Neural progenitor cell (in vitro differentiated cells): Measurements from ENCODE around the gene PDCL2. TPM values are rescaled to one million over a fixed set of nuclear protein-coding genes. Genes with fewer than 3 reads are reported as not detected.
A peak's percentile ranks its signal among the peaks of the same experiment; 100 is the strongest.

Experiments used
- DNase-seq: peaks from one replicate; pipeline ENCODE4 v3.0.0-alpha.2; 2016; ENCODE audit warnings: low spot score
- H2AFZ ChIP-seq: fragments of 200-600 bp; sonication (generic); replicated peaks from 2 replicates; pipeline ENCODE4 v1.6.1; 2016; ENCODE audit warnings: antibody characterized with exemption
- H3F3A ChIP-seq: fragments of 200-600 bp; sonication (generic); 2 replicates; pipeline ENCODE4 v1.6.1; 2016; ENCODE audit warnings: antibody characterized with exemption, low read depth
- H3K27ac ChIP-seq: fragments of 200-600 bp; sonication (generic); 2 replicates; pipeline ENCODE4 v1.5.1; 2016; ENCODE audit warnings: mild to moderate bottlenecking
- H3K27me3 ChIP-seq: fragments of 200-600 bp; sonication (generic); 2 replicates; pipeline ENCODE4 v1.6.1; 2016; ENCODE audit warnings: mild to moderate bottlenecking, moderate library complexity
- H3K36me3 ChIP-seq: fragments of 200-600 bp; sonication (generic); 2 replicates; pipeline ENCODE4 v1.5.1; 2016
- H3K4me1 ChIP-seq: fragments of 200-600 bp; sonication (generic); 2 replicates; pipeline ENCODE4 v1.6.1; 2016; ENCODE audit warnings: mixed run types
- H3K4me2 ChIP-seq: fragments of 200-600 bp; sonication (generic); 2 replicates; pipeline ENCODE4 v1.6.1; 2016
- H3K4me3 ChIP-seq: fragments of 200-600 bp; sonication (generic); 2 replicates; pipeline ENCODE4 v1.5.1; 2016
- H3K79me2 ChIP-seq: fragments of 200-600 bp; sonication (generic); 2 replicates; pipeline ENCODE4 v1.6.1; 2016; ENCODE audit warnings: low read depth
- H3K9ac ChIP-seq: fragments of 200-600 bp; sonication (generic); 2 replicates; pipeline ENCODE4 v1.6.1; 2016
- H3K9me3 ChIP-seq: fragments of 200-600 bp; sonication (generic); 2 replicates; pipeline ENCODE4 v1.5.1; 2016; ENCODE audit warnings: low read depth
- H4K20me1 ChIP-seq: fragments of 200-600 bp; sonication (generic); 2 replicates; pipeline ENCODE4 v1.6.1; 2016; ENCODE audit warnings: low read depth
- H3K27ac Mint-ChIP-seq: 3 replicates; pipeline ENCODE4 v1.8.0; 2021; ENCODE audit warnings: mixed read lengths
- H3K27me3 Mint-ChIP-seq: 2 replicates; pipeline ENCODE4 v1.8.0; 2022; ENCODE audit warnings: low read depth, mild to moderate bottlenecking, inconsistent platforms, moderate library complexity, mixed read lengths; ENCODE audit not compliant: insufficient read depth
- H3K36me3 Mint-ChIP-seq: 3 replicates; pipeline ENCODE4 v1.8.0; 2021; ENCODE audit warnings: mixed read lengths
- H3K4me1 Mint-ChIP-seq: 3 replicates; pipeline ENCODE4 v1.8.0; 2021; ENCODE audit warnings: mixed read lengths
- H3K4me3 Mint-ChIP-seq: 3 replicates; pipeline ENCODE4 v1.8.0; 2021; ENCODE audit warnings: mild to moderate bottlenecking, moderate library complexity, mixed read lengths
- H3K9me3 Mint-ChIP-seq: 3 replicates; pipeline ENCODE4 v1.8.0; 2020; ENCODE audit warnings: mixed read lengths
- EZH2 ChIP-seq: fragments of 200-600 bp; sonication (generic); IDR thresholded peaks from 2 replicates; pipeline ENCODE4 v1.6.1; 2017; ENCODE audit warnings: antibody characterized with exemption, mild to moderate bottlenecking, moderate library complexity
- EZH2phosphoT487 ChIP-seq: fragments of 200-600 bp; sonication (generic); IDR thresholded peaks from 2 replicates; pipeline ENCODE4 v1.6.1; 2017; ENCODE audit warnings: antibody characterized with exemption
- total RNA-seq: library from RNA; depleted of rRNA; stranded (reverse); fragments of >200 nt; gene quantifications from 2 replicates; pipeline ENCODE4 v1.2.3, GENCODE V29; 2015; ENCODE audit warnings: low replicate concordance
- TF ChIP-seq, protein P1 (sequence below): fragments of 200-600 bp; sonication (generic); IDR thresholded peaks from 2 replicates; pipeline ENCODE4 v1.5.1; 2017; ENCODE audit warnings: antibody characterized with exemption, mild to moderate bottlenecking

PDCL2 gene
- total RNA-seq, 1 donor from 2014 or later: not detected

GRCh38 chr4:55612341-55612740, 20.3 kb upstream of the PDCL2 start:
- H3K4me1 ChIP-seq: peaks cover 5% of the 10 kb centered on the region
- H3K4me2 ChIP-seq: no peak overlapping the region
- H3K27me3 Mint-ChIP-seq: no peaks in the 10 kb centered on the region
- peaks cover 6% of the 10 kb centered on the region for H3K4me1 Mint-ChIP-seq
- no peak overlapping the region for H3K4me3 ChIP-seq
- H3K27ac Mint-ChIP-seq: no peak overlapping the region
- H3F3A ChIP-seq: no peaks in the 10 kb centered on the region
- H3K4me3 Mint-ChIP-seq: no peak overlapping the region
- no peak overlapping the region for H2AFZ ChIP-seq
- H4K20me1 ChIP-seq: no peaks in the 10 kb centered on the region
- H3K9ac ChIP-seq: no peak overlapping the region
- H3K36me3 Mint-ChIP-seq: peaks cover 2% of the 10 kb centered on the region
- DNase-seq: no peak
- H3K9me3 Mint-ChIP-seq: no peaks in the 10 kb centered on the region
- no peaks in the 10 kb centered on the region for H3K79me2 ChIP-seq
- no peak overlapping the region for H3K27ac ChIP-seq
- no peaks in the 10 kb centered on the region for H3K36me3 ChIP-seq
- H3K9me3 ChIP-seq: no peaks in the 10 kb centered on the region
- TF ChIP-seq EZH2 (no peak), EZH2phosphoT487 (no peak)
- TF ChIP-seq, protein P1, sequence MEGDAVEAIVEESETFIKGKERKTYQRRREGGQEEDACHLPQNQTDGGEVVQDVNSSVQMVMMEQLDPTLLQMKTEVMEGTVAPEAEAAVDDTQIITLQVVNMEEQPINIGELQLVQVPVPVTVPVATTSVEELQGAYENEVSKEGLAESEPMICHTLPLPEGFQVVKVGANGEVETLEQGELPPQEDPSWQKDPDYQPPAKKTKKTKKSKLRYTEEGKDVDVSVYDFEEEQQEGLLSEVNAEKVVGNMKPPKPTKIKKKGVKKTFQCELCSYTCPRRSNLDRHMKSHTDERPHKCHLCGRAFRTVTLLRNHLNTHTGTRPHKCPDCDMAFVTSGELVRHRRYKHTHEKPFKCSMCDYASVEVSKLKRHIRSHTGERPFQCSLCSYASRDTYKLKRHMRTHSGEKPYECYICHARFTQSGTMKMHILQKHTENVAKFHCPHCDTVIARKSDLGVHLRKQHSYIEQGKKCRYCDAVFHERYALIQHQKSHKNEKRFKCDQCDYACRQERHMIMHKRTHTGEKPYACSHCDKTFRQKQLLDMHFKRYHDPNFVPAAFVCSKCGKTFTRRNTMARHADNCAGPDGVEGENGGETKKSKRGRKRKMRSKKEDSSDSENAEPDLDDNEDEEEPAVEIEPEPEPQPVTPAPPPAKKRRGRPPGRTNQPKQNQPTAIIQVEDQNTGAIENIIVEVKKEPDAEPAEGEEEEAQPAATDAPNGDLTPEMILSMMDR: no peak
- no peaks in the 10 kb centered on the region for H3K27me3 ChIP-seq

DNA sequence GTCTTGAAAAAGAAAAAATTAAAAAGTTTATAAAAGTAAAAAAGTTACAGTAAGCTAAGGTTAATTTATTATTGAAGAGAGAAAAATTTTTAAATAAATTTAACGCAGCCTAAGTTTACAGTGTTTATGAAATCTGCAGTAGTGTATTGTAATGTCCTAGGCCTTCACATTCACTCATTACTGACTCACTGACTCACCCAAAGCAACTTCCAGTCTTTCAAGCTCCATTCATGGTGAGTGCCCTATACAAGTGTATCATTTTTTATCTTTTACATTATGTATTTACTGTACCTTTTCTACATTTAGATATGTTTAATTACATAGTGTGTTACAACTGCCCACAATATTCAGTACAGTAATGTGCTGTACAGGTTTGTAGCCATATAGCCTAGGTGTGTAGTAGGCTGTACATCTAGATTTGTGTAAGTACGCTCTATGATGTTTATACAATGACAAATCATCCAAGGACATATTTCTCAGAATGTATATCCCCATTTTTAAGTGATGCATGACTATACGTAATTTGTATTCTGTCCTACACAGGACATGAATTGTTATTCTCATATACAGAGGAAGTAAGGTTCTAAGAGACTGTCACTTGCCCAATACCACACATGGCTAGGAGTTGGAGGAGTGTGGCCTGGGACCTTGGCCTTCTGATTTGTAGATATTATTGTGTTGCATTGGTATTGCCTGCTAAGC, 19.5 kb upstream of the PDCL2 start:
- Histone ChIP-seq H3K4me2 (no peak overlapping the region), H3K27ac (no peak overlapping the region), H3K36me3 (no peaks in the 10 kb centered on the region), H3F3A (no peaks in the 10 kb centered on the region), H3K79me2 (no peaks in the 10 kb centered on the region), H2AFZ (no peak overlapping the region), H3K4me3 (no peak overlapping the region), H3K27me3 (no peaks in the 10 kb centered on the region), H4K20me1 (no peaks in the 10 kb centered on the region), H3K9ac (no peak overlapping the region), H3K9me3 (no peaks in the 10 kb centered on the region), H3K4me1 (peaks cover 5% of the 10 kb centered on the region)
- H3K27ac Mint-ChIP-seq: no peak overlapping the region
- peaks cover 6% of the 10 kb centered on the region for H3K4me1 Mint-ChIP-seq
- H3K4me3 Mint-ChIP-seq: no peak overlapping the region
- TF ChIP-seq EZH2: no peak
- no peak for DNase-seq
- no peaks in the 10 kb centered on the region for H3K27me3 Mint-ChIP-seq
- peaks cover 2% of the 10 kb centered on the region for H3K36me3 Mint-ChIP-seq
- no peaks in the 10 kb centered on the region for H3K9me3 Mint-ChIP-seq

DNA sequence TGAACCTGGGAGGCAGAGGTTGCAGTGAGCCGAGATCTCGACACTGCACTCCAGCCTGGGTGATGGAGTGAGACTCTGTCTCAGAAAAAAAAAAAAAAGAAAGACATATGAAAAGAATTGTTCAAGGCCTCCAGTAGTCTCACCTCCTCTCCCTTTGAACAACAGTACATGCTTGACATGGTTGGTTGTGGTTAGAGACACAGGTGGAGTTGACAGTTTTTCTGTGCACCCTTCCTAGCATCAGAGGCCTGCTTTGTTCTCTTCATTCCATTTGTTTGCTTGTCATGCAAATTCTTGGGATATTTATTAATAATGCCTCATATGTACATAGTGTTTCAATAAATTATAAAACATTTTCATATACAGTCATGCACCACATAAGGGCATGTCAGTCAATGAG, 18.3 kb upstream of the PDCL2 start:
- no peak overlapping the region for H3K4me3 ChIP-seq
- H3K27ac Mint-ChIP-seq: no peak overlapping the region
- no peaks in the 10 kb centered on the region for H3K9me3 Mint-ChIP-seq
- no peaks in the 10 kb centered on the region for H3K9me3 ChIP-seq
- H3K4me1 Mint-ChIP-seq: peaks cover 6% of the 10 kb centered on the region
- H3K27ac ChIP-seq: no peak overlapping the region
- H2AFZ ChIP-seq: no peak overlapping the region
- H3K9ac ChIP-seq: no peak overlapping the region
- no peaks in the 10 kb centered on the region for H3K79me2 ChIP-seq
- no peaks in the 10 kb centered on the region for H3K36me3 Mint-ChIP-seq
- H3K4me1 ChIP-seq: peaks cover 5% of the 10 kb centered on the region
- TF ChIP-seq EZH2phosphoT487 (no peak), EZH2 (no peak)
- TF ChIP-seq, protein P1: no peak
- no peak overlapping the region for H3K4me2 ChIP-seq
- no peaks in the 10 kb centered on the region for H4K20me1 ChIP-seq
- no peak for DNase-seq
- H3K36me3 ChIP-seq: no peaks in the 10 kb centered on the region
- no peaks in the 10 kb centered on the region for H3K27me3 Mint-ChIP-seq
- no peaks in the 10 kb centered on the region for H3F3A ChIP-seq
- no peak overlapping the region for H3K4me3 Mint-ChIP-seq
- no peaks in the 10 kb centered on the region for H3K27me3 ChIP-seq

DNA sequence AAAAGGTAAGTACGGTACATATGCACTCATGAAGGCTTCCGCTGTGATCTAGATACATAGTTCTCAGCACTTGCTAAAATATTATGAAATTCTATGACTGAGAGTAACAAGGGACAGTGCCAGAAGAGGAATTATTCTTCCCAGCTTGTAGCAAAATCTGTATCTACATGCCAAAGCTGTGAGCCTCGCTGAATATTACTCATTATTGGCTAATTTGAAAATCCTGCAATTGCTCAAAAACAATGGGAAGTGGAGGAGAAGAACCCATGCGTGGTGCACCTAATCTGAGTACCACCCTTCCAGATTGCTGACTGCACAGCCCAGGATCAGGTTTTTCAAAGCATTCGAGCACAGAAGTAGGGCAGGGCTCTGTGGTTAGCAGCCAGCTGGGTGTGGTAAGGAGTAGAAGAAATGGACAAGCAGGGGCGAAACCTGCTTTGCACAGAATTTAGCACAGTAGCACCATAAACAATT, 17.4 kb upstream of the PDCL2 start:
- no peaks in the 10 kb centered on the region for H3K9me3 Mint-ChIP-seq
- H3K27ac ChIP-seq: no peak overlapping the region
- no peaks in the 10 kb centered on the region for H4K20me1 ChIP-seq
- peak overlapping the region; percentile 38 for H2AFZ ChIP-seq
- no peaks in the 10 kb centered on the region for H3K9me3 ChIP-seq
- H3K27me3 Mint-ChIP-seq: no peaks in the 10 kb centered on the region
- no peaks in the 10 kb centered on the region for H3K27me3 ChIP-seq
- H3K9ac ChIP-seq: no peak overlapping the region
- H3K79me2 ChIP-seq: no peaks in the 10 kb centered on the region
- no peak overlapping the region for H3K4me3 ChIP-seq
- no peaks in the 10 kb centered on the region for H3K36me3 ChIP-seq
- peak overlapping the region; percentile 82 for H3K27ac Mint-ChIP-seq
- TF ChIP-seq, protein P1: no peak
- TF ChIP-seq EZH2: no peak
- TF ChIP-seq EZH2phosphoT487: no peak
- H3K4me1 ChIP-seq: peaks cover 5% of the 10 kb centered on the region
- H3K4me2 ChIP-seq: no peak overlapping the region
- H3K36me3 Mint-ChIP-seq: no peaks in the 10 kb centered on the region
- peaks cover 6% of the 10 kb centered on the region for H3K4me1 Mint-ChIP-seq
- no peak overlapping the region for H3K4me3 Mint-ChIP-seq
- DNase-seq: peak; percentile 13
- H3F3A ChIP-seq: peaks cover 8% of the 10 kb centered on the region
